ENCODE data around the gene DHX58.

Gene DHX58

GRCh38 chr17:42053731-42054500, 58.6 kb downstream of the DHX58 start:
- no peak for DNase-seq (ENCODE audit: low read depth, low spot score)

DNA sequence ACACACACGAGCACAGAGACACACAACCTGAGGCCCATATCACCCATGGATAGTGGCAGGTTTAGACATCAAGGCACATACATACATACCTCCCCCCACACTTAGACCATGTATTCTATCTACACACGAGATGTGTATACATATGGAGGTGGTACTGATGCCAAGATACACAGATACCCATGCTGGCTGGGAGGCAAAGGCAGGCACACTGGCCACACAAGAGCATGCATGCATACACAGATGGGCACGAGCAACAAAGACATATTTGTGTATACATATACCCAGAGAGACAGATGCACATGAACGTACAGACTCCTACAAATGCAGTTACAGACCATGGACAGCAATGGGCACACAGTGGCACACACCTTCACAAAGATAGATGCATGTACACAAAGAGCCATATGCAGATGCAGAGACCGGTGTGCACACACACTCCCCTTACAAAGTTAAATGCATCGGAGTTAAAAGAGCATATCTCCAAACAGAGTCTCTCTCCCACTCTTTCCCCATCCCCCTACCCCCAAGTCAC, 60.1 kb downstream of the DHX58 start:
- DNase-seq (ENCODE audit: low read depth, low spot score), result no peak

DNA sequence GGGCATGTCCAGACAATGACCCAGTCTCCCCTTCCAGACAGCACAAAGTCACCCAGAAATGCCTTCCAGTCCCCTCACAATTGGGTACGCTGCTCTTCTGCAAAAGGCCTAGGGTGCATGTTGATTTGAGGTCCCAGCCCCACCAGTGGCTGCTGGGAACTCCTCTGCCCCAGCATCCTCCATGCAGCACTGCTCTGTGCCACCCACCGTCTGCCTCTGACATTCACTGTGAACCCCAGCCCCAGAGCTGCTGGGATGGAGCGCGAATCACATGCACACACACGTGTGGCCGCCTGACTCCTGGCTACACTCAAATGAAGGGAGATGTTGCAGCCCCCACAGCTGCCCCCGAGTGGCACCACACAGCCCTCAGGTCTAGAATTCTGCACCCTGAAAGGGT, 60.9 kb downstream of the DHX58 start:
- DNase-seq (ENCODE audit: low read depth, low spot score), result no peak

All from ELF-1 (cell line).